Loucy (cell line): Measurements from ENCODE around the gene RPL10.

Experiments used
- H2AFZ ChIP-seq: fragments of 200-600 bp; sonication (generic); 2 replicates; pipeline ENCODE4 v1.6.0; 2016; ENCODE audit warnings: antibody characterized with exemption, mild to moderate bottlenecking, low read length, moderate library complexity
- H3F3A ChIP-seq: fragments of 200-600 bp; 2 replicates; pipeline ENCODE4 v1.6.0; 2016; ENCODE audit warnings: antibody characterized with exemption, low read depth, mild to moderate bottlenecking
- H3K27me3 ChIP-seq: fragments of 200-600 bp; sonication (generic); 2 replicates; pipeline ENCODE4 v1.6.1; 2014; ENCODE audit warnings: low read length, mild to moderate bottlenecking; ENCODE audit not compliant: insufficient read depth, poor library complexity, severe bottlenecking
- H3K36me3 ChIP-seq: fragments of 200-600 bp; sonication (generic); 2 replicates; pipeline ENCODE4 v1.6.1; 2016; ENCODE audit warnings: low read length; ENCODE audit not compliant: insufficient read depth
- H3K4me1 ChIP-seq: fragments of 200-600 bp; sonication (generic); 2 replicates; pipeline ENCODE4 v1.5.1; 2014; ENCODE audit warnings: low read length, mild to moderate bottlenecking; ENCODE audit not compliant: insufficient read depth, poor library complexity, severe bottlenecking
- H3K4me2 ChIP-seq: fragments of 200-600 bp; sonication (generic); 2 replicates; pipeline ENCODE4 v1.6.0; 2014; ENCODE audit warnings: antibody characterized with exemption, low read length, low read depth, mild to moderate bottlenecking; ENCODE audit not compliant: poor library complexity, severe bottlenecking
- H3K4me3 ChIP-seq: fragments of 200-600 bp; sonication (generic); 2 replicates; pipeline ENCODE4 v1.5.1; 2014; ENCODE audit warnings: low read length, mild to moderate bottlenecking, mixed read lengths; ENCODE audit not compliant: poor library complexity, severe bottlenecking
- H3K79me2 ChIP-seq: fragments of 200-600 bp; sonication (generic); 2 replicates; pipeline ENCODE4 v1.6.1; 2014; ENCODE audit warnings: low read length; ENCODE audit not compliant: insufficient read depth
- H3K9ac ChIP-seq: fragments of 200-600 bp; sonication (generic); 2 replicates; pipeline ENCODE4 v1.6.0; 2014; ENCODE audit warnings: mild to moderate bottlenecking, low read depth, low read length, moderate library complexity; ENCODE audit not compliant: poor library complexity, severe bottlenecking
- H3K9me2 ChIP-seq: fragments of 200-600 bp; sonication (generic); replicated peaks from 2 replicates; pipeline ENCODE4 v1.6.1; 2016; ENCODE audit warnings: low read depth, low read length, mixed read lengths
- H3K9me3 ChIP-seq: fragments of 200-600 bp; sonication (generic); 2 replicates; pipeline ENCODE4 v1.6.1; 2014; ENCODE audit warnings: mild to moderate bottlenecking, antibody characterized with exemption, low read length, low read depth; ENCODE audit not compliant: insufficient read depth
- H4K20me1 ChIP-seq: fragments of 200-600 bp; sonication (generic); 2 replicates; pipeline ENCODE4 v1.6.0; 2014; ENCODE audit warnings: antibody characterized with exemption, low read length, mild to moderate bottlenecking; ENCODE audit not compliant: insufficient read depth, poor library complexity, severe bottlenecking
- CTCF ChIP-seq: fragments of 200-600 bp; sonication (generic); conservative IDR thresholded peaks from 2 replicates; pipeline ENCODE4 v1.5.1; 2014; ENCODE audit warnings: mild to moderate bottlenecking, antibody characterized with exemption, low read length
- EZH2phosphoT487 ChIP-seq: fragments of 200-600 bp; IDR thresholded peaks from 2 replicates; pipeline ENCODE4 v1.6.1; 2018; ENCODE audit warnings: antibody characterized with exemption, mild to moderate bottlenecking, moderate library complexity, borderline replicate concordance

Gene RPL10

GRCh38 chrX:154426916-154427770 lies 29.0 kb downstream of the RPL10 start:
- Histone ChIP-seq H3K4me1 (peaks cover 18% of the 10 kb centered on the region), H3K9ac (peak overlapping the region; percentile 81), H3K27me3 (no peaks in the 10 kb centered on the region), H3K9me2 (no peaks in the 10 kb centered on the region), H3F3A (no peaks in the 10 kb centered on the region), H4K20me1 (no peaks in the 10 kb centered on the region), H3K36me3 (no peaks in the 10 kb centered on the region), H3K9me3 (no peaks in the 10 kb centered on the region), H3K4me2 (peak overlapping the region; percentile 92), H3K4me3 (peak overlapping the region; percentile 91), H3K79me2 (peaks cover 43% of the 10 kb centered on the region), H2AFZ (no peak overlapping the region)
- no peak for TF ChIP-seq EZH2phosphoT487
- no peak for TF ChIP-seq CTCF

- Histone ChIP-seq H3K79me2 (peaks cover 43% of the 10 kb centered on the region), H3K4me1 (peaks cover 18% of the 10 kb centered on the region), H3K9ac (peak within 1 kb of the TSS; percentile 81), H3K9me2 (no peaks in the 10 kb centered on the region), H3K9me3 (no peaks in the 10 kb centered on the region), H3K4me3 (peak within 1 kb of the TSS; percentile 91), H3K27me3 (no peaks in the 10 kb centered on the region), H4K20me1 (no peaks in the 10 kb centered on the region), H2AFZ (no peak within 1 kb of the TSS), H3F3A (no peaks in the 10 kb centered on the region), H3K36me3 (no peaks in the 10 kb centered on the region), H3K4me2 (peak within 1 kb of the TSS; percentile 92)
- TF ChIP-seq EZH2phosphoT487 (no peak), CTCF (peak; percentile 26; the same call in 1 of the 2 replicates)
These were observed 30.3 kb downstream of the RPL10 start, which contains the start of gene ATP6AP1 for GRCh38 chrX:154428176-154429171. Gene ATP6AP1 (plus strand): TSS chrX:154428677. CDS start chrX:154428693, 16 bp downstream.

GRCh38 chrX:154429711-154430110 lies 31.5 kb downstream of the RPL10 start:
- H3K9me2 ChIP-seq: no peaks in the 10 kb centered on the region
- H3K4me2 ChIP-seq: peak overlapping the region; percentile 66
- H3K9ac ChIP-seq: peak overlapping the region; percentile 81
- TF ChIP-seq CTCF (no peak), EZH2phosphoT487 (no peak)
- H3K79me2 ChIP-seq: peaks cover 43% of the 10 kb centered on the region
- peaks cover 18% of the 10 kb centered on the region for H3K4me1 ChIP-seq
- H3K27me3 ChIP-seq: no peaks in the 10 kb centered on the region
- no peaks in the 10 kb centered on the region for H3K9me3 ChIP-seq
- H2AFZ ChIP-seq: no peak overlapping the region
- H4K20me1 ChIP-seq: no peaks in the 10 kb centered on the region
- H3K4me3 ChIP-seq: peak overlapping the region; percentile 91
- no peaks in the 10 kb centered on the region; the same call in 1 of the 2 replicates for H3K36me3 ChIP-seq
- H3F3A ChIP-seq: no peaks in the 10 kb centered on the region
